H1 (cell line): ENCODE data around the gene RAD9A. TPM values are rescaled to one million over a fixed set of nuclear protein-coding genes. Genes with fewer than 3 reads are reported as not detected.
A peak's percentile ranks its signal among the peaks of the same experiment; 100 is the strongest.

Experiments used
- CTCF ChIA-PET: fragments of 300-600 bp; sonication (Branson Sonifier 250); formaldehyde crosslinking; loops from one replicate; lab custom pipeline; 2021; ENCODE audit not compliant: partially characterized antibody; lab: Charles Lee
- POLR2A ChIA-PET: fragments of 300-600 bp; sonication (Branson Sonifier 250); formaldehyde crosslinking; loops from one replicate; lab custom pipeline; 2021; ENCODE audit warnings: inconsistent platforms; ENCODE audit not compliant: partially characterized antibody; lab: Charles Lee
- DNase-seq, 2 experiments: peaks; one replicate each; pipeline versions ENCODE4 v3.0.0 to v3.0.0-alpha.2; 2010 to 2022; ENCODE audit warnings: low spot score in 2 of 2, low read depth in 1 of 2, mixed read lengths in 1 of 2
- FAIRE-seq: peaks from 2 replicates; lab custom pipeline; 2011; peaks lifted over from hg19 to GRCh38; lab: Jason Lieb, UNC
- H2AFZ ChIP-seq: 2 replicates; pipeline ENCODE4 v1.8.1; 2012; ENCODE audit warnings: low read length, inconsistent platforms
- H2AK5ac ChIP-seq: 2 replicates; pipeline ENCODE4 v1.6.1; 2013; ENCODE audit warnings: low read depth, low read length
- H2BK120ac ChIP-seq: replicated peaks from 2 replicates; pipeline ENCODE3; 2013; ENCODE audit warnings: low read depth, low read length, inconsistent platforms
- H2BK12ac ChIP-seq: 2 replicates; pipeline ENCODE4 v1.6.1; 2013; ENCODE audit warnings: low read depth, low read length
- H2BK15ac ChIP-seq: 2 replicates; pipeline ENCODE4 v1.6.1; 2013; ENCODE audit warnings: low read length
- H2BK20ac ChIP-seq: 2 replicates; pipeline ENCODE4 v1.6.1; 2013; ENCODE audit warnings: low read length
- H2BK5ac ChIP-seq: 2 replicates; pipeline ENCODE4 v1.6.1; 2013; ENCODE audit warnings: low read depth, low read length
- H3K14ac ChIP-seq: 2 replicates; pipeline ENCODE4 v1.6.1; 2013; ENCODE audit warnings: inconsistent platforms; ENCODE audit not compliant: insufficient read length
- H3K18ac ChIP-seq: 2 replicates; pipeline ENCODE4 v1.6.1; 2013; ENCODE audit warnings: low read length; ENCODE audit errors: extremely low read depth
- H3K23ac ChIP-seq: 2 replicates; pipeline ENCODE4 v1.6.1; 2013; ENCODE audit warnings: inconsistent platforms; ENCODE audit not compliant: insufficient read length
- H3K23me2 ChIP-seq: 2 replicates; pipeline ENCODE4 v1.6.1; 2013; ENCODE audit warnings: low read depth, low read length
- H3K27ac ChIP-seq: 2 replicates; pipeline ENCODE4 v1.6.1; 2011; ENCODE audit warnings: low read depth, low read length, inconsistent platforms
- H3K27me3 ChIP-seq, 4 experiments: replicated peaks in 1 of 4; 1 replicate in 1 of 4; 2 replicates in 3 of 4; pipeline versions ENCODE4 v1.6.1 to v1.8.1; 2011 to 2013; ENCODE audit warnings: low read length in 3 of 4, mild to moderate bottlenecking in 3 of 4, inconsistent platforms in 2 of 4, mixed read lengths in 2 of 4, moderate library complexity in 1 of 4; ENCODE audit not compliant: control insufficient read depth in 3 of 4, insufficient read depth in 3 of 4; ENCODE audit errors: extremely low read depth in 1 of 4
- H3K36me3 ChIP-seq, 4 experiments: 2 replicates each; pipeline versions ENCODE4 v1.6.1 to v1.8.1; 2011 to 2013; ENCODE audit warnings: mild to moderate bottlenecking in 4 of 4, low read length in 3 of 4, moderate library complexity in 2 of 4, control low read depth in 1 of 4, inconsistent platforms in 1 of 4; ENCODE audit not compliant: insufficient read depth in 4 of 4, control insufficient read depth in 2 of 4
- H3K4ac ChIP-seq: replicated peaks from 2 replicates; pipeline ENCODE3; 2013; ENCODE audit warnings: low read length, low read depth, mixed read lengths, inconsistent platforms; ENCODE audit not compliant: insufficient read length
- H3K4me1 ChIP-seq, 4 experiments: replicated peaks in 1 of 4; 1 replicate in 1 of 4; 2 replicates in 3 of 4; pipeline versions ENCODE4 v1.6.1 to v1.8.1; 2011 to 2013; ENCODE audit warnings: low read length in 3 of 4, inconsistent platforms in 2 of 4, mixed read lengths in 1 of 4; ENCODE audit not compliant: insufficient read depth in 4 of 4, control insufficient read depth in 3 of 4
- H3K4me2 ChIP-seq, 2 experiments: 2 replicates each; pipeline versions ENCODE4 v1.6.1 to v1.8.1; 2011 to 2013; ENCODE audit warnings: low read depth in 2 of 2, low read length in 2 of 2, control low read depth in 1 of 2, inconsistent platforms in 1 of 2, mild to moderate bottlenecking in 1 of 2; ENCODE audit not compliant: insufficient read depth in 1 of 2
- H3K4me3 ChIP-seq, 4 experiments: fragments of 200-600, 300-600 bp in 1 of 4; sonication (generic), shearing (Covaris generic), sonication (Bioruptor Twin) in 1 of 4; 2 replicates each; pipeline versions ENCODE4 v1.5.1 to v1.8.1; 2011 to 2016; ENCODE audit warnings: low read length in 4 of 4, low read depth in 3 of 4, control low read depth in 2 of 4, inconsistent platforms in 2 of 4, mild to moderate bottlenecking in 2 of 4, mixed read lengths in 1 of 4, moderate library complexity in 1 of 4; ENCODE audit not compliant: insufficient read depth in 2 of 4; ENCODE audit errors: extremely low read depth in 1 of 4
- H3K56ac ChIP-seq: replicated peaks from 2 replicates; pipeline ENCODE3; 2013; ENCODE audit warnings: low read depth, mild to moderate bottlenecking, mixed read lengths, low read length, inconsistent platforms; ENCODE audit not compliant: insufficient read length
- H3K79me1 ChIP-seq: 2 replicates; pipeline ENCODE4 v1.6.1; 2013; ENCODE audit warnings: low read depth, low read length, control low read depth
- H3K79me2 ChIP-seq, 2 experiments: 2 replicates each; pipeline versions ENCODE4 v1.6.1 to v1.8.1; 2012 to 2013; ENCODE audit warnings: low read length in 2 of 2, mild to moderate bottlenecking in 2 of 2, inconsistent platforms in 1 of 2; ENCODE audit not compliant: insufficient read depth in 2 of 2, control insufficient read depth in 1 of 2
- H3K9ac ChIP-seq, 4 experiments: replicated peaks in 1 of 4; 1 replicate in 1 of 4; 2 replicates in 3 of 4; pipeline versions ENCODE4 v1.6.1 to v1.8.1; 2011 to 2013; ENCODE audit warnings: low read depth in 3 of 4, low read length in 3 of 4, control low read depth in 2 of 4, mild to moderate bottlenecking in 2 of 4, moderate library complexity in 2 of 4, inconsistent platforms in 1 of 4; ENCODE audit errors: extremely low read depth in 1 of 4
- H3K9me3 ChIP-seq, 2 experiments: 2 replicates each; pipeline versions ENCODE4 v1.6.1 to v1.8.1; 2012 to 2013; ENCODE audit warnings: mild to moderate bottlenecking in 2 of 2, moderate library complexity in 2 of 2, control low read depth in 1 of 2, inconsistent platforms in 1 of 2, low read depth in 1 of 2, low read length in 1 of 2, mixed read lengths in 1 of 2; ENCODE audit not compliant: insufficient read depth in 2 of 2
- H4K20me1 ChIP-seq, 2 experiments: replicated peaks in 1 of 2; 2 replicates each; pipeline versions ENCODE3 to v1.8.1; 2011 to 2013; ENCODE audit warnings: inconsistent platforms in 2 of 2, low read length in 2 of 2, mild to moderate bottlenecking in 1 of 2; ENCODE audit not compliant: insufficient read depth in 2 of 2, control insufficient read depth in 1 of 2
- H4K5ac ChIP-seq: 2 replicates; pipeline ENCODE4 v1.6.1; 2013; ENCODE audit warnings: low read length, low read depth, mixed read lengths, inconsistent platforms; ENCODE audit not compliant: insufficient read length
- H4K8ac ChIP-seq: 2 replicates; pipeline ENCODE4 v1.8.0; 2013; ENCODE audit warnings: mild to moderate bottlenecking, moderate library complexity, low read length, inconsistent platforms; ENCODE audit not compliant: insufficient read depth; ENCODE audit errors: extremely low read depth
- H4K91ac ChIP-seq: replicated peaks from 2 replicates; pipeline ENCODE3; 2013; ENCODE audit warnings: low read length, mixed read lengths, inconsistent platforms; ENCODE audit not compliant: insufficient read length
- EZH2 ChIP-seq: fragments of 200-600 bp; sonication (generic); IDR thresholded peaks from 2 replicates; pipeline ENCODE4 v1.7.1; 2012; ENCODE audit warnings: low read depth, mild to moderate bottlenecking, moderate library complexity, low read length, inconsistent platforms; ENCODE audit not compliant: severe bottlenecking
- GTF2F1 ChIP-seq: IDR thresholded peaks from 2 replicates; pipeline ENCODE4 v1.6.1; 2012; ENCODE audit warnings: low read depth, low read length, improper control_type of control experiment, borderline replicate concordance
- SAP30 ChIP-seq: fragments of 300-600 bp; sonication (generic); IDR thresholded peaks from 2 replicates; pipeline ENCODE4 v1.7.1; 2012; ENCODE audit warnings: low read length, moderate library complexity, mild to moderate bottlenecking, inconsistent platforms; ENCODE audit not compliant: insufficient read depth, insufficient replicate concordance
- SRF ChIP-seq: IDR thresholded peaks from 2 replicates; pipeline ENCODE4 v1.6.1; 2011; ENCODE audit warnings: mild to moderate bottlenecking, low read depth, low read length, moderate library complexity
- YY1 ChIP-seq: IDR thresholded peaks from 2 replicates; pipeline ENCODE4 v1.6.1; 2011; ENCODE audit warnings: low read depth, mild to moderate bottlenecking, low read length
- WGBS, 2 experiments: shearing (Covaris generic) in 1 of 2; methylation state at CpG; one replicate each; pipeline versions ENCODE4 v1.1.6 to v1.1.7; 2013 to 2015; ENCODE audit warnings: low lambda C conversion rate in 2 of 2, mixed read lengths in 2 of 2, inconsistent platforms in 1 of 2, low coverage in 1 of 2, missing lambda C conversion rate in 1 of 2; ENCODE audit not compliant: insufficient replicate concordance in 2 of 2, insufficient coverage in 1 of 2, insufficient read length in 1 of 2; ENCODE audit errors: extremely low coverage in 1 of 2, missing lambda C conversion rate in 1 of 2; 5-methylcytosine and 5-hydroxymethylcytosine counted together
- polyA plus RNA-seq, 7 experiments: library from polyadenylated mRNA; depleted of rRNA in 3 of 7; stranded (reverse) in 5 of 7; unstranded in 2 of 7; fragments of >200 nt in 5 of 7; fragments of 200-250 nt in 2 of 7; gene quantifications; 1 replicate in 5 of 7; 2 replicates in 1 of 7; 4 replicates in 1 of 7; pipeline versions ENCODE4 v1.2.1 to v1.2.3, GENCODE V29; 2011 to 2013; ENCODE audit warnings: missing spikeins in 2 of 7, mixed read lengths in 2 of 7
- total RNA-seq: library from RNA; stranded (reverse); fragmentation: NEBNext Ultra II Directional; extraction: Animal tissue kit (Norgen Biotek cat#: 25700); gene quantifications from 2 replicates; pipeline ENCODE4 v1.2.1, GENCODE V29; 2021

The RAD9A gene
- total and polyA plus RNA-seq, 2 of the 8 experiments (the other 6 are each of a cell fraction or from before 2014, with no cell fraction given), result 22.2 to 25.5 TPM

GRCh38 chr11:67367761-67368227 lies 24.0 kb upstream of the RAD9A start:
- H2AFZ ChIP-seq, result no peak overlapping the region
- H3K23ac ChIP-seq, result no peak overlapping the region
- no peaks in the 10 kb centered on the region for H3K9me3 ChIP-seq
- no peak overlapping the region for H4K8ac ChIP-seq
- no peak overlapping the region for H3K14ac ChIP-seq
- 84% methylated on average over 6 of the region's 7 CpGs; no CpG with 5 or more reads in 1 of the 2 experiments for WGBS, 2 experiments
- FAIRE-seq (no peak), DNase-seq (no peak)
- no peak overlapping the region for H2BK120ac ChIP-seq
- no peak overlapping the region for H3K18ac ChIP-seq
- peaks cover 7% of the 10 kb centered on the region; the same call in 1 of the 2 replicates for H3K23me2 ChIP-seq
- no peak overlapping the region for H3K27ac ChIP-seq
- POLR2A ChIA-PET, result interaction anchor here (2.3 to 4.1 kb wide), 2 partner anchors 9 to 14 kb away, joined by 8 to 16 read pairs; partner anchors contain the start of gene POLD4
- H3K56ac ChIP-seq, result no peak overlapping the region
- H3K36me3 ChIP-seq, result no peaks in the 10 kb centered on the region
- H3K4me3 ChIP-seq, result no peak overlapping the region
- H3K4me2 ChIP-seq, result no peak overlapping the region
- H3K4me1 ChIP-seq, result peaks cover 0 to 26% (median 20%) of the 10 kb centered on the region in 4 experiments; a peak in 6 of 7 replicates
- peaks cover 0 to 3% of the 10 kb centered on the region in 2 experiments for H4K20me1 ChIP-seq
- H3K79me1 ChIP-seq, result no peaks in the 10 kb centered on the region
- no peaks in the 10 kb centered on the region for H3K79me2 ChIP-seq
- H2AK5ac ChIP-seq, result 0 out of 2 replicates have a peak overlapping the region, but pooled peaks have one; percentile 75
- CTCF ChIA-PET, result interaction anchor here (0.6 to 34.8 kb wide), 3 partner anchors 9 to 85 kb away, joined by 3 to 1305 read pairs (median 1305); partner anchors contain the start of genes CLCF1, POLD4 and RAD9A
- H2BK5ac ChIP-seq, result no peak overlapping the region
- no peak overlapping the region for H3K4ac ChIP-seq
- peaks cover 0 to 33% (median 26%) of the 10 kb centered on the region in 4 experiments; a peak in 6 of 7 replicates for H3K27me3 ChIP-seq
- peak overlapping the region; percentile 53; the same call in 1 of the 2 replicates for H2BK15ac ChIP-seq
- no peak overlapping the region for H3K9ac ChIP-seq
- H2BK20ac ChIP-seq, result no peak overlapping the region
- H2BK12ac ChIP-seq, result 0 out of 2 replicates have a peak overlapping the region, but pooled peaks have one; percentile 2
- no peak overlapping the region for H4K91ac ChIP-seq
- H4K5ac ChIP-seq, result no peak overlapping the region
- TF ChIP-seq SRF (no peak), EZH2 (no peak), GTF2F1 (no peak), SAP30 (no peak), YY1 (no peak)
